SH-SY5Y (cell line): ENCODE results near the gene BAIAP2.

Experiments
- GATA2 ChIP-seq: IDR thresholded peaks from 2 replicates; pipeline ENCODE4 v1.6.1; 2011; ENCODE audit warnings: mild to moderate bottlenecking, low read depth, low read length
- GATA3 ChIP-seq: IDR thresholded peaks from 2 replicates; pipeline ENCODE4 v1.6.1; 2011; ENCODE audit warnings: low read depth, mild to moderate bottlenecking, low read length, moderate library complexity

DNA sequence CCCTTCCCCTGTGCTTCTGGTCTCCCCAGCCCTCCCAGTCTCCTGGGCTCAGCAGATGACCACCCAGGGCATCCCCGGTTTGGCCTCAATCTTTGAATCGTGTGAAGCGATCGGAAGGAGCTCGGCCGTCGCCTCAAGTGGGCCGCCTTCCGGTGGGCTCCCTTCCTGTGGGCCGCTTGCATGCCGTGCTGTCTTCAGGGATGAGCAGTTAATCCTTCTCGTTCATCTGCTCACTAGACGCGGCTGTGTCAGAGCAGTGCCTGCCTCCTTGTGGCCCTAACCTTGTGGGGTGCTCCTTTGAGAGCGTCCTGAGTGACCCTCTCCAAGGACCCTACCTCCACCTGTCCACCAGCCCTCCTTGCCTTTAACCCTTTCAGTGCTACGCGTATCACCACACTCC lies 40.4 kb downstream of the BAIAP2 start:
- TF ChIP-seq GATA2: no peak
- no peak for TF ChIP-seq GATA3
